ENCODE measurements around the gene ASPM. TPM values are rescaled to one million over a fixed set of nuclear protein-coding genes. Genes with fewer than 3 reads are reported as not detected.

The ASPM gene
- total RNA-seq, 1 donor from 2014 or later = 3.9 TPM

DNA sequence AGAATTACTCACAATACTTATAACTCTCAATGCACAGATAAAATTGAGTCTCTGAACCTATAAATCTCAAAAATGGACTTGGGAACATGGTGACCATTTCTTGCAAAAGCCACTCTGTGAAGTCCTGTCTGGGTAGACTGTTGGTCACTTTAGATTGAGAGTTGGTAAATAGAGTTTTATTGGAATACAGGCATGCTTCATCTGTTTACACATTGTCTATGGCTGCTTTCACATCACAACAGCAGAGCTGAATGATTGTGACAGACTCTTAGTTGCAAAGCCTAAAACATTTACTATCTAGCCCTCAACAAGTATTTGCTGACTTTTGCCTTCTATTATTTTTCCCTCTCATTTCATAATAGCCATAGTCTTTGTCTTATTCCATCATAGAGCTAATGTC, 24.1 kb upstream of the ASPM start:
- FAIRE-seq = peak; percentile 23

GRCh38 chr1:197159461-197159860, 13.0 kb upstream of the ASPM start:
- Histone ChIP-seq H3K27ac (ENCODE audit: low read depth, low read length) (no peak overlapping the region), H3K9ac (ENCODE audit: low read length) (no peak overlapping the region), H3K4me2 (ENCODE audit: low read length) (no peak overlapping the region), H3K4me1 (ENCODE audit: insufficient read depth, low read length) (no peaks in the 10 kb centered on the region), H3K27me3 (ENCODE audit: insufficient read depth, low read length) (no peaks in the 10 kb centered on the region), H3K9me3 (ENCODE audit: insufficient read depth, low read depth, low read length) (no peaks in the 10 kb centered on the region), H3K79me2 (ENCODE audit: insufficient read depth, low read length) (no peaks in the 10 kb centered on the region), H3K36me3 (ENCODE audit: insufficient read depth, low read length) (no peaks in the 10 kb centered on the region), H3K4me3 (ENCODE audit: insufficient read depth, low read depth, low read length) (no peak overlapping the region), H2AFZ (ENCODE audit: low read depth, low read length) (no peak overlapping the region), H4K20me1 (ENCODE audit: insufficient read depth, low read length) (no peaks in the 10 kb centered on the region)
- Mint-ChIP-seq H3K4me1 (ENCODE audit: low read depth, unreplicated experiment) (no peaks in the 10 kb centered on the region), H3K4me3 (ENCODE audit: unreplicated experiment) (no peak overlapping the region), H3K27me3 (ENCODE audit: low read depth, unreplicated experiment) (no peaks in the 10 kb centered on the region), H3K27ac (ENCODE audit: unreplicated experiment) (no peak overlapping the region), H3K36me3 (ENCODE audit: low read depth, unreplicated experiment) (peaks cover 5% of the 10 kb centered on the region), H3K9me3 (ENCODE audit: unreplicated experiment) (no peaks in the 10 kb centered on the region)
- no peak for TF ChIP-seq EZH2 (IDR thresholded peaks at IDR 0.05; ENCODE audit: insufficient read depth, low read length)
- TF ChIP-seq, protein P1, sequence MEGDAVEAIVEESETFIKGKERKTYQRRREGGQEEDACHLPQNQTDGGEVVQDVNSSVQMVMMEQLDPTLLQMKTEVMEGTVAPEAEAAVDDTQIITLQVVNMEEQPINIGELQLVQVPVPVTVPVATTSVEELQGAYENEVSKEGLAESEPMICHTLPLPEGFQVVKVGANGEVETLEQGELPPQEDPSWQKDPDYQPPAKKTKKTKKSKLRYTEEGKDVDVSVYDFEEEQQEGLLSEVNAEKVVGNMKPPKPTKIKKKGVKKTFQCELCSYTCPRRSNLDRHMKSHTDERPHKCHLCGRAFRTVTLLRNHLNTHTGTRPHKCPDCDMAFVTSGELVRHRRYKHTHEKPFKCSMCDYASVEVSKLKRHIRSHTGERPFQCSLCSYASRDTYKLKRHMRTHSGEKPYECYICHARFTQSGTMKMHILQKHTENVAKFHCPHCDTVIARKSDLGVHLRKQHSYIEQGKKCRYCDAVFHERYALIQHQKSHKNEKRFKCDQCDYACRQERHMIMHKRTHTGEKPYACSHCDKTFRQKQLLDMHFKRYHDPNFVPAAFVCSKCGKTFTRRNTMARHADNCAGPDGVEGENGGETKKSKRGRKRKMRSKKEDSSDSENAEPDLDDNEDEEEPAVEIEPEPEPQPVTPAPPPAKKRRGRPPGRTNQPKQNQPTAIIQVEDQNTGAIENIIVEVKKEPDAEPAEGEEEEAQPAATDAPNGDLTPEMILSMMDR (IDR thresholded peaks at IDR 0.05; ENCODE audit: insufficient read depth, low read depth, low read length) = no peak
- FAIRE-seq (no peak), DNase-seq (ENCODE audit: low read depth) (no peak)

More for the DNA sequence above, 24.1 kb upstream of the ASPM start:
- no peaks in the 10 kb centered on the region for H3K27me3 Mint-ChIP-seq (ENCODE audit: low read depth, unreplicated experiment)
- Histone ChIP-seq H3K36me3 (ENCODE audit: insufficient read depth, low read length) (peaks cover 11% of the 10 kb centered on the region), H4K20me1 (ENCODE audit: insufficient read depth, low read length) (no peaks in the 10 kb centered on the region), H2AFZ (ENCODE audit: low read depth, low read length) (no peak overlapping the region), H3K4me2 (ENCODE audit: low read length) (no peak overlapping the region), H3K4me3 (ENCODE audit: insufficient read depth, low read depth, low read length) (no peak overlapping the region), H3K27ac (ENCODE audit: low read depth, low read length) (no peak overlapping the region), H3K9ac (ENCODE audit: low read length) (no peak overlapping the region), H3K79me2 (ENCODE audit: insufficient read depth, low read length) (no peaks in the 10 kb centered on the region), H3K27me3 (ENCODE audit: insufficient read depth, low read length) (no peaks in the 10 kb centered on the region), H3K4me1 (ENCODE audit: insufficient read depth, low read length) (no peaks in the 10 kb centered on the region), H3K9me3 (ENCODE audit: insufficient read depth, low read depth, low read length) (no peaks in the 10 kb centered on the region)
- H3K4me3 Mint-ChIP-seq (ENCODE audit: unreplicated experiment) = no peak overlapping the region
- H3K9me3 Mint-ChIP-seq (ENCODE audit: unreplicated experiment) = no peaks in the 10 kb centered on the region
- H3K27ac Mint-ChIP-seq (ENCODE audit: unreplicated experiment) = no peak overlapping the region
- DNase-seq (ENCODE audit: low read depth) = no peak
- peaks cover 5% of the 10 kb centered on the region for H3K4me1 Mint-ChIP-seq (ENCODE audit: low read depth, unreplicated experiment)
- TF ChIP-seq, protein P1 (IDR thresholded peaks at IDR 0.05; ENCODE audit: insufficient read depth, low read depth, low read length) = no peak
- no peak for TF ChIP-seq EZH2 (IDR thresholded peaks at IDR 0.05; ENCODE audit: insufficient read depth, low read length)
- peaks cover 2% of the 10 kb centered on the region for H3K36me3 Mint-ChIP-seq (ENCODE audit: low read depth, unreplicated experiment)

GRCh38 chr1:197156692-197157091, 10.2 kb upstream of the ASPM start:
- H3K9ac ChIP-seq (ENCODE audit: low read length) = no peak overlapping the region
- no peak overlapping the region for H2AFZ ChIP-seq (ENCODE audit: low read depth, low read length)
- no peaks in the 10 kb centered on the region for H3K9me3 ChIP-seq (ENCODE audit: insufficient read depth, low read depth, low read length)
- Mint-ChIP-seq H3K4me1 (ENCODE audit: low read depth, unreplicated experiment) (no peaks in the 10 kb centered on the region), H3K9me3 (ENCODE audit: unreplicated experiment) (no peaks in the 10 kb centered on the region), H3K36me3 (ENCODE audit: low read depth, unreplicated experiment) (peaks cover 5% of the 10 kb centered on the region), H3K27ac (ENCODE audit: unreplicated experiment) (no peak overlapping the region), H3K27me3 (ENCODE audit: low read depth, unreplicated experiment) (no peaks in the 10 kb centered on the region), H3K4me3 (ENCODE audit: unreplicated experiment) (no peak overlapping the region)
- H3K4me2 ChIP-seq (ENCODE audit: low read length) = no peak overlapping the region
- TF ChIP-seq, protein P1 (IDR thresholded peaks at IDR 0.05; ENCODE audit: insufficient read depth, low read depth, low read length) = no peak
- H3K36me3 ChIP-seq (ENCODE audit: insufficient read depth, low read length) = no peaks in the 10 kb centered on the region
- no peaks in the 10 kb centered on the region for H3K79me2 ChIP-seq (ENCODE audit: insufficient read depth, low read length)
- no peak overlapping the region for H3K4me3 ChIP-seq (ENCODE audit: insufficient read depth, low read depth, low read length)
- FAIRE-seq (no peak), DNase-seq (ENCODE audit: low read depth) (no peak)
- no peaks in the 10 kb centered on the region for H3K27me3 ChIP-seq (ENCODE audit: insufficient read depth, low read length)
- no peaks in the 10 kb centered on the region for H3K4me1 ChIP-seq (ENCODE audit: insufficient read depth, low read length)
- no peaks in the 10 kb centered on the region for H4K20me1 ChIP-seq (ENCODE audit: insufficient read depth, low read length)
- H3K27ac ChIP-seq (ENCODE audit: low read depth, low read length) = no peak overlapping the region
